GM21526 (cell line): Measurements from ENCODE around the gene CD7.

ENCODE experiments used
- ATAC-seq: cut with Tn5 transposase; IDR thresholded peaks from one replicate; pipeline ENCODE4 v1.9.1; 2021; ENCODE audit warnings: moderate library complexity; ENCODE audit not compliant: unreplicated experiment, low FRiP score

The CD7 gene

GRCh38 chr17:82301300-82301915 lies 16.0 kb downstream of the CD7 start:
- ATAC-seq = no peak

DNA sequence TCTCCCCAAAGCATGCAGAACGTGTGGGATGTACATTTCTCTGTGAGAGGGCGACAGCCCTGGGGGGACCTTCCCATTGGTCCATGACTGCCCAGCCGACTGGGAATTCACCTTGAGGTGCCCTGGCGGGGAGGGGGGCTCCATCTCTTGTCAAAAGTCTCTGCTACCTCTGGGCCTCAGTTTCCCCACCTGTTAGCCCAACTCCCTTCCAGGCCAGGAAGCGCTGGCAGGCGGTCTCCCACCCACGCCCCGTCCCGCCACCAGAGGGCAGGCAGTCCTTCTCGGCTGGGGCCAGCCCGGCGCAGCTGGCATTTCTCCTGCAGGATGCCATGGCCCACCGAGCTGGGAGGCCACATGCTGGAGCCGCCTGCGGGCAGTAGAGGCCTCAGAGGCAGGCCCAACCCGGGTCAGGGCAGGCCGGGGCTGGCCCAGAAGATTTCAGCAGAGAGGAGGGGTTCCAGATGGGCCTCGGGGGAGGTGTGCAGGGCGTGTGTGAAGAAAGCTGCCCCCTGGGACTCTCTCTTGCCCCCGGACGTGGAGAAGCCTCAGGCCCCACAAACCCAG lies 16.6 kb downstream of the CD7 start:
- no peak for ATAC-seq

DNA sequence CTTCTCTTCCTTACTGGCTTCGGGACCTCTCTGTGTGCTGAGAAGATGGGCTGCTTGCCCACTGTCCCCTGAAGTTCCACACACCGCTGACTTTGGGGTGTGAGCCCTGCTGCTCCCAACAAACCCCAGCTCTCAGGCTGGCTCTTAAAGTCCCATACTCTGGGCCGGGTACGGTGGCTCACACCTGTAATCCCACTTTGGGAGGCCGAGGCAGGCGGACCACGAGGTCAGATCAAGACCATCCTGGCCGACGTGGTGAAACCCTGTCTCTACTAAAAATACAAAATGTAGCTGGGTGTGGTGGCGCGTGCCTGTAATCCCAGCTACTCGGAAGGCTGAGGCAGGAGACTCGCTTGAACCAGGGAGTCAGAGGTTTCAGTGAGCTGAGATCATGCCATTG lies 17.2 kb downstream of the CD7 start:
- no peak for ATAC-seq

DNA sequence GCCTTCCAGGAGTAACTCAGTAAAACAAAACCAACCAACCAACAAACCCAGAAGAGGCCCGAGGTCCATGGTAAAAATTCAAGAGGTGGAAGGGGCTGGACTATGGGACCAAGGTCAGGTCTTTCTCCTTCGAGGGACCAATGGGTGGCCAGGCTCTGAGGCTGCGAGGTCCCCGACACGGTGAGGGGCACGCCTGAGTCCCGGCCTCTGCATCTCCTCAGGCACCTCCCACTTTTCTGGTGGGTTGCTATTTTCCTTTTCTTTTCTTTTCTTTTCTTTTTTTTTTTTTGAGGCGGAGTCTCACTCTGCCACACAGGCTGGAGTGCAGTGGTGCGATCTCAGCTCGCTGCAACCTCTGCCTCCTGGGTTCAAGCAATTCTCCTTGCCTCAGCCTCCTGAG lies 18.0 kb downstream of the CD7 start:
- ATAC-seq = no peak

- ATAC-seq = no peak
These were observed 18.6 kb downstream of the CD7 start for GRCh38 chr17:82298538-82299421.

GRCh38 chr17:82297714-82298537 lies 19.5 kb downstream of the CD7 start:
- no peak for ATAC-seq

DNA sequence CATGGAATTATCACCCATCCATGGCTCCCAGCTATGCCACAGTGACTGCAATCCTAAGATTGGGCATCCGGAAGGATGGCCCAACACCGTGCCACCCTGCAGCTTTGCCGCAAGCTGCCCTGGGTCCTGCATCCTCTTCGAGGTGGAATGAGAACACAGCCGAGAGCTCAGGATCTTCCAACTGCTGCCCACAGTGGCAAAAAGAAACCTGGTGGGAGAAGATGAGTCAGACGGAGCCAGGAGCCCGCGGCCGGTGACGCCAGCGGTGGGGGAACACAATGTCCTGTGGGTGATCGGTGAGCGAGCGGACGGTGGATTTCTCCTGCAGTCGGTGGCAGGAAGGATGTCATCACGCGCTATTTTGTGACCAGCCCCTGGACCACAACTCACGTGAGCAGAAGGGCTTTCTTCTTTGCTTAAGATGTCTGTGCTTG lies 20.1 kb downstream of the CD7 start:
- no peak for ATAC-seq

DNA sequence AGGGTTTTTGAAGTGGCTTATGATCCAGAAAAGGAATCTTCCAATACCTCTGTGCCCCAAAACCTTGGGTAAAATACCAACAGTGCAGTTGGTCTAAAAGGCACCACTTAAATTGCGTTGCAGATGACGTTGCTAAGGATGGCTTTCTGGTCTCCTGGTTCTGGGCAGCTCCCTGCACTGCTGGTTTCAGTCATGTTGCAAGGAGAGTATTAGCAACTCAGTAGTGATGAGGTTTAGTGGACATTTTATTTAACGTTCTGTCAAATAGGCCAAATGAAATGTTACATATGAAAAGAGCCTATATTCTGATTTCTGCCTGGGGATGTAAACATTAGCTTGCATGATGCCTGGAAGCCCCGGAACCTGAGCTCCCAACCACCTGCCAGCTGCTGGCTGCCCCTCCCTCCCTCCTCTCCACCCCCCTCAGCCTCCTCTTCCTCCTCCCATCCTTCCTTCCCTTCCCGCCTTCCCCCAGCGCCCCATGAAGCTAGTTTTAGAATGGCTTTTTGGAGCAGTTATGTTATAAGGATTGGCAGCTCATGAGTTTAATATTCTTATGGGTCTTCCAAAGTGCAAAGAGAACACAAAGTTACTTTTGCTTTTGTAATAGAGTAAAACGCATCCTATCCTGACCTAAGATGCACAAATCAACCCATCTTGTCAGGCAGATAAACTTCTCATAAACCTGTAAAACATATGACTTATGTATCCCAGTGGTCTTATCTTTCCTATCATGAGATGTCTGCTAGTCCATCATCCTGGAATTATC lies 20.7 kb downstream of the CD7 start:
- no peak for ATAC-seq

GRCh38 chr17:82295472-82295814 lies 22.0 kb downstream of the CD7 start:
- no peak for ATAC-seq

- ATAC-seq = no peak
These were observed 23.2 kb downstream of the CD7 start for GRCh38 chr17:82294064-82294773.

- ATAC-seq = peak; percentile 91
These were observed 24.9 kb downstream of the CD7 start for GRCh38 chr17:82292251-82293154.

GRCh38 chr17:82291582-82292250 lies 25.7 kb downstream of the CD7 start:
- ATAC-seq = no peak

DNA sequence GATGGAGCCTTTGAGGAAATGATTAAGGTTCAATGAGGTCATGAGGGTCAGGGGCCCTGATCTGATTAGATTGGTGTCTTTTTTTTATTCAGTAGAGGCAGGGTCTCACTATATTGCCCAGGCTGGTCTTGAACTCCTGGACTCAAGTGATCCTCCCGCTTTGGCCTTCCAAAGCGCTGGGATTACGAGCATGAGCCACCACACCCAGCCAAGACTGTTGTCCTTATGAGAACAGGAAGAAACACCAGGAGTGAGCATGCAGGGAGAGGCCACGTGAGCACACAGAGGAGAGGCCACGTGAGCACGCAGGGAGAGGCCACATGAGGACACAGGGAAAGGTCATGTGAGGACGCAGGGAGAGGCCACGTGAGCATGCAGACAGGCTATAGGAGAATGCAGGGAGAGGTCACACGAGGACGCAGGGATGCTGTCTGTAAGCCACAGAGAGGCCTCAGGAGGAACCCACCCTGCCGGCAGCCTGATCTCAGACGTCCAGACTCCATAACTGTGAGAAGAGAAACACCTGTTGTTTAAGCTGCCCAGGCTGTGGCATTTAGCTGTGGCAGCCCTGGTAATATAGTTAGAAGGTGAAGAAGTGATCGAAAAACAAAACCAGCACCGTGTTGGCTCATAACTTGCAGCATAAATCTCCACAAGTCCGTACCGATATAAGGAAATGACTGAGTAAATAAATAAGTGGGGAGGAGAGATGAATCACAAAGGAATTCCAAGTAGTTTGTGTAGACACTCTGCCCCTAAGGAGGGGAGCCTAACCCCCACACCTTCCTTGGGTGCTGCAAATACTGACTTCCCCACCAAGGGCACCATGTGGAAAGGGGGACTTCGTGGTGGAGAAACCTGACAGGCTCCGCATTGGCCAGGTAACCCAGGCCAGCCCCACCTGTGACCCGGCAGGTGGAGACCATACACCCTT lies 29.3 kb downstream of the CD7 start:
- no peak for ATAC-seq

DNA sequence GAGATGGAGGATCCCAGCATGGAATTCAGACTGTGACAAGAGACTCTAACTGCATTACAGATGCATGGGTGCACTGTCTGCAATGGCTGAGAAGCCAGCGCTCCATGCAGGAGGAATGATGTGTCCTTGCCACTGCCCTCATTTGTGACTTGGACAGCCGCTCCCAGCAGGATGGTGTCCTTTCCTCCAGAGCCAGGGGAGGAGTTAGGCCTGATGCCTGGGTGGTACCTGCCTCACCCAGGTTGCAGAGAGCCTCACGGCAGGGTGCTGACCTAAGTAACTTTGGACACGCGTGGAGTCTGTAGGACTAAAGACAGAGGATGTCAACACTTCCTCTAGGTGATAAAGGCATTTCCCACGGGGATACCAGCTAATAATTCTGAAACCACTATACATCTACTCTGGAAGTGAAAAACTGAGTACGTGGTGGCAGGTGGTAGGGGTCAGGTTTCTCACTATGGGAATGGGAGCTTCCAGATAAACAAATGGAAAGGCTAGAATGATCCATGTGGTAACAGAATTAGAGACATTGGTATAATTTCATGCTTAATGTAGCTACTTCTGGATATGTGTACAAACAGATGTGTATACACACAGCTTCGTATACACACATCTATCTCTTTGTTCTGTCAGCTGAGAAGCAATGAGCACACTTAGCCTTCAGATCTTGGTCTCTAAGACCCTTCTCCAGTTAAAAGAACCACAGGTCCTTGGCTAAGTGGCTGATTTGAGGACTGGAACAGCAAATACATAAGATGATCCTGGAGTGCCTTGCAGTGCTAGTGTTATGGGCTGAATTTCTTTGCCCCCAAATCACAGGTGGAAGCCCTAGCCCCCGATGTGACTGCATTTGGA lies 30.2 kb downstream of the CD7 start:
- no peak for ATAC-seq

DNA sequence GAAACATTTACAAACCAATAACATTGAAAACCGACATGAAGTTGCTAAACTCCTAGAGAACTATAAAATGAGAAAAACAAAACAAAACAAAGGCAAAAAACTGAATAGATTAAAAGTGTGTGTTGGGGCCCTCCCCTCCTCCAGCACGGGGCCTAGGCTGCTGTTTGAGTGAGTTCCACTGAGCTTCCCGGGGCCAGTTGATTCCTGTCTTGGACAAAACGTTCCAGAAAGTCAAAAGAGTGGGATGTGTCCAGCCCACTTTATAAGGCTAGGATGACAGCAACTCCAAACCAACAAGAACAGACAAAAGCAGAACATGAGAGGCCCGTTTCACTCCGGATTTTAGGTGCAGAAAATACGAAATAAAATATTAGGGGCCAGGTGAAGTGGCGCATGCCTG lies 32.3 kb downstream of the CD7 start:
- no peak for ATAC-seq

DNA sequence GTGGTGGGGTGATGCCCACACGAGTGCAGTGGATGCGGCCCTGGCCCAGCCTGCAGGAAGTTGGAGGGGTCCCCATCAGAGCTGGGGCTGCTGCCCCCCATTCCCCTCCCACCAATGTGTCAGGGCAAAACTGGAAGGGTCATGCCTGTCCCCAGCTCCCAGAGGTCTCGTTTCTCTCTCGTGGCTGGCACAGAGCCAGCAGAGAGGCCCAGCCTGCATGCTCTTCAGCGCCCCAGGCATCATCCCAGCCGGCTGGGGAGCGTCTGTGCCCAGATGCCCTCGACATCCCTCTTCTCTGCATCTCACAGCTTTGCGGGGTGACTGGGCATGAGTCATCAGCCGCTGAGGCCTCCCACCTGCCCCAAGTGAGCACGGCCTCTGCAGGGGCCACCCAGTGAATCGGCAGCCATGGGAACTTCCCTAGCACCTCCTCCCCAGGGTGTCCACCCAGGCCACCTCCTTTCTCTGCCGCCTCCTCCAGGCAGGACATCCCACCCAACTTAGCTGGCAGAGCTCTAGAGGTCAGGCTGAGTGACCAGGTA lies 34.1 kb downstream of the CD7 start:
- ATAC-seq = no peak
